ENCODE results near the gene HPDL. TPM values are rescaled to one million over a fixed set of nuclear protein-coding genes. Genes with fewer than 3 reads are reported as not detected.

The HPDL gene
- polyA plus RNA-seq, 1 donor (not counting 4 experiments of a cell fraction or from before 2014, with no cell fraction given), result 0.14 TPM

DNA sequence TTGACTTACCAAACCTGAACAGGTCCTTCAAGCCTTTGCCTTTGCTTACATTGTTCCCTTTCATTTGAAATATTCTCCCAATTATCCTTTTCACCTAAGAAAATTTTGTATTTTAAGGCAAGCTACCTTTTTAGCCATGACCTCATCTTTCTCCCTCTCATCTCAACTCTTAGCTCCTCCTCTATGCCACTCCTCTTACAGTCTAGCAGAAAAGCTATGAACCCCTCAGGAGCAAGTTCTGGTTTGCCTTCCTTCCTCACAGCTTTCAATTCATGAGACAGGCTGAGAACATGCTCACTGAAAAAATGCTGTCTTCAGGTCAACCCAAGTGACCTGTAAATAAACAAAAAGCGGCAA, 21.9 kb downstream of the HPDL start:
- Histone ChIP-seq H2AFZ (ENCODE audit: control insufficient read depth, low read length) (no peak overlapping the region), H3K27ac (ENCODE audit: control insufficient read depth, insufficient read depth, low read length) (peak overlapping the region; percentile 7), H3K9me3 (ENCODE audit: control insufficient read depth, low read depth, low read length) (no peaks in the 10 kb centered on the region), H3K79me2 (ENCODE audit: control insufficient read depth, insufficient read depth, low read length) (no peaks in the 10 kb centered on the region), H3K27me3 (ENCODE audit: control insufficient read depth, extremely low read depth, insufficient read depth, low read length) (no peaks in the 10 kb centered on the region), H3K4me1 (ENCODE audit: control insufficient read depth, extremely low read depth, insufficient read depth, low read length) (peaks cover 22% of the 10 kb centered on the region), H4K20me1 (ENCODE audit: control insufficient read depth, extremely low read depth, insufficient read depth, low read length) (no peaks in the 10 kb centered on the region), H3K36me3 (ENCODE audit: control insufficient read depth in 2 of 2, extremely low read depth in 1 of 2, insufficient read depth in 2 of 2, low read length in 2 of 2) (peaks cover 10 to 12% of the 10 kb centered on the region in 2 experiments), H3K9me1 (ENCODE audit: control insufficient read depth, extremely low read depth, insufficient read depth, low read length) (no peaks in the 10 kb centered on the region), H3K9ac (ENCODE audit: control insufficient read depth, extremely low read depth, insufficient read depth, low read length) (no peak overlapping the region), H3K4me3 (ENCODE audit: control insufficient read depth in 2 of 3, extremely low read depth in 1 of 3, insufficient read depth in 2 of 3, low read depth in 1 of 3, low read length in 3 of 3) (no peak overlapping the region), H3K4me2 (ENCODE audit: control insufficient read depth, extremely low read depth, insufficient read depth, low read depth, low read length) (peak overlapping the region; percentile 42)
- FAIRE-seq (no peak), DNase-seq (ENCODE audit: low read depth, low spot score) (no peak)
- dilution Hi-C loops (cut with MboI; ENCODE audit: extremely low pct_ligation_motif_present, low sequenced_read_pairs), result no loop called here
- TF ChIP-seq CTCF (optimal IDR thresholded peaks at IDR 0.05 in 1 of 3, IDR thresholded peaks at IDR 0.05 in 1 of 3, conservative IDR thresholded peaks at IDR 0.05 in 1 of 3; ENCODE audit: extremely low read depth in 1 of 3, insufficient read depth in 2 of 3, low read length in 3 of 3), result no peak
- TF ChIP-seq EZH2 (IDR thresholded peaks at IDR 0.05; ENCODE audit: low read length), result no peak

DNA sequence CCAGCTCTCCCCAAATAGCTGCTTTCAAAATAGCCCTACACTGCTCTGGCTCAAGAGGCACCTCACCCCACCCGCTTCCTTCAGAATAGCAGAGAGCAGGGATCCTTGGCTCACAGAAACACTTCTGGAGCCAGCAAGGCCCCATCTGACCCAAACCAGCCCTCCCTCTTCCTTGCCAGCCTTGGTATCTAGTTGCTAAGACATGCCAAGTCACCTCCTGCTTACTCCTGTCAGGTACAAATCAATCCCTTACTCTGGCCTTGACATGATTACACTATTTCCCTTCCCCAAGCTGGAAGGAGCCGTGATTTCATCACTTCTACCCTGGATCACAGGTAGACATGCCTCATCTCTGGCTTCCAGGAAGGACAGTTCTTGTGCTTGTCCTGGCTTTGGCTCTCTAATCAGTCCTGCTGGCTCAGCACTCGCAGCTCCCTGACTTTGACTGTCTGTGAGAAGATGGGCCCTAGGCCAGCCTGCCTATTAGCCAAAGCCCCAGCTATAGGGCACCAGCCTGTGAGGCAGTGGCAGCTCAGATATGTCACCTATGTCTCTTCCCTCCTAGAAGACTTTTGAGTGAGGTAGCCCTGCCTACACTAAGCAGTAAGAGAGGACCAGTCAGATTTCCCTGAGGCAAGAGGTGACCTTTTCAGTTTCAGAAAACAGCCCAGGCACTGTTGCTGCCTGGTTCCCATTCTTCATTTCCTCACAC, 22.4 kb downstream of the HPDL start:
- no peak overlapping the region for H3K9ac ChIP-seq (ENCODE audit: control insufficient read depth, extremely low read depth, insufficient read depth, low read length)
- no peaks in the 10 kb centered on the region for H3K79me2 ChIP-seq (ENCODE audit: control insufficient read depth, insufficient read depth, low read length)
- DNase-seq (ENCODE audit: low read depth, low spot score), result no peak
- H3K9me3 ChIP-seq (ENCODE audit: control insufficient read depth, low read depth, low read length), result no peaks in the 10 kb centered on the region
- peak; percentile 69 for FAIRE-seq
- H3K9me1 ChIP-seq (ENCODE audit: control insufficient read depth, extremely low read depth, insufficient read depth, low read length), result no peaks in the 10 kb centered on the region
- H3K4me2 ChIP-seq (ENCODE audit: control insufficient read depth, extremely low read depth, insufficient read depth, low read depth, low read length), result peak overlapping the region; percentile 42
- TF ChIP-seq CTCF (optimal IDR thresholded peaks at IDR 0.05 in 1 of 3, IDR thresholded peaks at IDR 0.05 in 1 of 3, conservative IDR thresholded peaks at IDR 0.05 in 1 of 3; ENCODE audit: extremely low read depth in 1 of 3, insufficient read depth in 2 of 3, low read length in 3 of 3) (no peak), EZH2 (IDR thresholded peaks at IDR 0.05; ENCODE audit: low read length) (no peak)
- no peaks in the 10 kb centered on the region for H4K20me1 ChIP-seq (ENCODE audit: control insufficient read depth, extremely low read depth, insufficient read depth, low read length)
- peaks cover 8 to 12% of the 10 kb centered on the region in 2 experiments for H3K36me3 ChIP-seq (ENCODE audit: control insufficient read depth in 2 of 2, extremely low read depth in 1 of 2, insufficient read depth in 2 of 2, low read length in 2 of 2)
- H3K4me1 ChIP-seq (ENCODE audit: control insufficient read depth, extremely low read depth, insufficient read depth, low read length), result peaks cover 22% of the 10 kb centered on the region
- no peaks in the 10 kb centered on the region for H3K27me3 ChIP-seq (ENCODE audit: control insufficient read depth, extremely low read depth, insufficient read depth, low read length)
- H3K4me3 ChIP-seq (ENCODE audit: control insufficient read depth in 2 of 3, extremely low read depth in 1 of 3, insufficient read depth in 2 of 3, low read depth in 1 of 3, low read length in 3 of 3), result no peak overlapping the region
- dilution Hi-C loops (cut with MboI; ENCODE audit: extremely low pct_ligation_motif_present, low sequenced_read_pairs), result no loop called here
- no peak overlapping the region for H2AFZ ChIP-seq (ENCODE audit: control insufficient read depth, low read length)
- peak overlapping the region; percentile 7 for H3K27ac ChIP-seq (ENCODE audit: control insufficient read depth, insufficient read depth, low read length)
